ENCODE results near the gene NOX3.

The NOX3 gene

GRCh38 chr6:155383913-155384312 is 71.7 kb downstream of the NOX3 start:
- Histone ChIP-seq H3K4me1 (ENCODE audit: insufficient read depth, low read length) (no peaks in the 10 kb centered on the region), H3K27ac (ENCODE audit: low read length) (no peak overlapping the region), H4K20me1 (ENCODE audit: insufficient read depth, low read length) (no peaks in the 10 kb centered on the region), H3K9ac (ENCODE audit: low read depth, low read length) (no peak overlapping the region), H3K79me2 (ENCODE audit: insufficient read depth, low read length) (no peaks in the 10 kb centered on the region), H3K9me3 (ENCODE audit: insufficient read depth, low read length, severe bottlenecking) (no peaks in the 10 kb centered on the region), H3K27me3 (ENCODE audit: insufficient read depth, low read length, poor library complexity) (no peaks in the 10 kb centered on the region), H3K4me2 (ENCODE audit: insufficient read depth, low read length) (no peak overlapping the region), H2AFZ (ENCODE audit: low read depth, low read length) (no peak overlapping the region), H3K4me3 (ENCODE audit: low read depth in 1 of 2, low read length in 2 of 2) (no peak overlapping the region), H3K36me3 (ENCODE audit: insufficient read depth, low read length) (no peaks in the 10 kb centered on the region)
- TF ChIP-seq CTCF (IDR thresholded peaks at IDR 0.05; ENCODE audit: borderline replicate concordance, extremely low read depth, low read length, poor library complexity, severe bottlenecking) (no peak), EZH2 (IDR thresholded peaks at IDR 0.05; ENCODE audit: borderline replicate concordance, low read depth, low read length, severe bottlenecking) (no peak)
- DNase-seq, result no peak
- ATAC-seq (ENCODE audit: insufficient read depth, low read depth), result no peak

- Histone ChIP-seq H4K20me1 (ENCODE audit: insufficient read depth, low read length) (no peaks in the 10 kb centered on the region), H3K4me3 (ENCODE audit: low read depth in 1 of 2, low read length in 2 of 2) (no peak overlapping the region), H3K27ac (ENCODE audit: low read length) (no peak overlapping the region), H3K4me2 (ENCODE audit: insufficient read depth, low read length) (no peak overlapping the region), H3K4me1 (ENCODE audit: insufficient read depth, low read length) (no peaks in the 10 kb centered on the region), H3K36me3 (ENCODE audit: insufficient read depth, low read length) (no peaks in the 10 kb centered on the region), H3K9me3 (ENCODE audit: insufficient read depth, low read length, severe bottlenecking) (no peaks in the 10 kb centered on the region), H3K79me2 (ENCODE audit: insufficient read depth, low read length) (no peaks in the 10 kb centered on the region), H3K27me3 (ENCODE audit: insufficient read depth, low read length, poor library complexity) (no peaks in the 10 kb centered on the region), H2AFZ (ENCODE audit: low read depth, low read length) (no peak overlapping the region), H3K9ac (ENCODE audit: low read depth, low read length) (no peak overlapping the region)
- ATAC-seq (ENCODE audit: insufficient read depth, low read depth) (no peak), DNase-seq (no peak)
- no peak for TF ChIP-seq EZH2 (IDR thresholded peaks at IDR 0.05; ENCODE audit: borderline replicate concordance, low read depth, low read length, severe bottlenecking)
- no peak for TF ChIP-seq CTCF (IDR thresholded peaks at IDR 0.05; ENCODE audit: borderline replicate concordance, extremely low read depth, low read length, poor library complexity, severe bottlenecking)
Measured at GRCh38 chr6:155382338-155382685, 73.3 kb downstream of the NOX3 start.

GRCh38 chr6:155381673-155382337 is 73.8 kb downstream of the NOX3 start:
- no peaks in the 10 kb centered on the region for H4K20me1 ChIP-seq (ENCODE audit: insufficient read depth, low read length)
- no peaks in the 10 kb centered on the region for H3K36me3 ChIP-seq (ENCODE audit: insufficient read depth, low read length)
- no peaks in the 10 kb centered on the region for H3K4me1 ChIP-seq (ENCODE audit: insufficient read depth, low read length)
- TF ChIP-seq CTCF (IDR thresholded peaks at IDR 0.05; ENCODE audit: borderline replicate concordance, extremely low read depth, low read length, poor library complexity, severe bottlenecking) (no peak), EZH2 (IDR thresholded peaks at IDR 0.05; ENCODE audit: borderline replicate concordance, low read depth, low read length, severe bottlenecking) (no peak)
- no peaks in the 10 kb centered on the region for H3K27me3 ChIP-seq (ENCODE audit: insufficient read depth, low read length, poor library complexity)
- ATAC-seq (ENCODE audit: insufficient read depth, low read depth) (no peak), DNase-seq (no peak)
- H3K9me3 ChIP-seq (ENCODE audit: insufficient read depth, low read length, severe bottlenecking), result no peaks in the 10 kb centered on the region
- no peak overlapping the region for H3K27ac ChIP-seq (ENCODE audit: low read length)
- no peak overlapping the region for H3K4me3 ChIP-seq (ENCODE audit: low read depth in 1 of 2, low read length in 2 of 2)
- no peak overlapping the region for H3K4me2 ChIP-seq (ENCODE audit: insufficient read depth, low read length)
- no peak overlapping the region for H3K9ac ChIP-seq (ENCODE audit: low read depth, low read length)
- no peaks in the 10 kb centered on the region for H3K79me2 ChIP-seq (ENCODE audit: insufficient read depth, low read length)
- H2AFZ ChIP-seq (ENCODE audit: low read depth, low read length), result no peak overlapping the region

All from DND-41 (cell line).